Tibial nerve (tissue), 4 donors: ENCODE results near the gene MYL6.

Experiments used
- EP300 ChIP-seq, 2 donors: sonication (generic); formaldehyde crosslinking; IDR thresholded peaks; one replicate each; pipeline ENCODE4 v1.6.1; 2017; ENCODE audit warnings: antibody characterized with exemption in 2 of 2, mild to moderate bottlenecking in 1 of 2
- TF ChIP-seq, protein P1 (sequence below), 5 experiments: fragments of 200-600 bp in 3 of 5; fragments of 450-650 bp in 2 of 5; sonication (generic) in 3 of 5; IDR thresholded peaks; one replicate each; pipeline ENCODE4 v1.5.1; 2016 to 2019; ENCODE audit warnings: antibody characterized with exemption in 5 of 5, mild to moderate bottlenecking in 3 of 5, moderate library complexity in 2 of 5

DNA sequence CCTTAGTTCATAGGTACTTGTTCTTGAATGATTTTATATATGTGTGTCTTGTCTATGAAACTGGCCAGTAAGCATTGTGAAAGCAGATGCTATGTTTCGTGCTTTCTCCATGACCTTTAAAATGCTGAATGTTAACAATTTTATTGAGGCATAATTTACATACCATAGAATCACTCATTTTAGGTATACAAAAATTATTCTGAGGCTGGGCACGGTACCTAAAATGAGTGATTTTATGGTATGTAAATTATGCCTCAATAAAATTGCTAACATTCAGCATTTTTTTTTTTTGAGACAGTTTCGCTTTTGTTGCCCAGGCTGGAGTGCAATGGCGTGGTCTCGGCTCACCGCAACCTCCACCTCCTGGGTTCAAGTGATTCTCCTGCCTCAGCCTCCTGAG, 23.3 kb upstream of the MYL6 start:
- TF ChIP-seq, protein P1, sequence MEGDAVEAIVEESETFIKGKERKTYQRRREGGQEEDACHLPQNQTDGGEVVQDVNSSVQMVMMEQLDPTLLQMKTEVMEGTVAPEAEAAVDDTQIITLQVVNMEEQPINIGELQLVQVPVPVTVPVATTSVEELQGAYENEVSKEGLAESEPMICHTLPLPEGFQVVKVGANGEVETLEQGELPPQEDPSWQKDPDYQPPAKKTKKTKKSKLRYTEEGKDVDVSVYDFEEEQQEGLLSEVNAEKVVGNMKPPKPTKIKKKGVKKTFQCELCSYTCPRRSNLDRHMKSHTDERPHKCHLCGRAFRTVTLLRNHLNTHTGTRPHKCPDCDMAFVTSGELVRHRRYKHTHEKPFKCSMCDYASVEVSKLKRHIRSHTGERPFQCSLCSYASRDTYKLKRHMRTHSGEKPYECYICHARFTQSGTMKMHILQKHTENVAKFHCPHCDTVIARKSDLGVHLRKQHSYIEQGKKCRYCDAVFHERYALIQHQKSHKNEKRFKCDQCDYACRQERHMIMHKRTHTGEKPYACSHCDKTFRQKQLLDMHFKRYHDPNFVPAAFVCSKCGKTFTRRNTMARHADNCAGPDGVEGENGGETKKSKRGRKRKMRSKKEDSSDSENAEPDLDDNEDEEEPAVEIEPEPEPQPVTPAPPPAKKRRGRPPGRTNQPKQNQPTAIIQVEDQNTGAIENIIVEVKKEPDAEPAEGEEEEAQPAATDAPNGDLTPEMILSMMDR (IDR thresholded peaks at IDR 0.05) = no peak
- no peak for TF ChIP-seq EP300 (IDR thresholded peaks at IDR 0.05)
